Cortex of kidney (tissue), 1 donor: ENCODE data around the gene FCER1G.

Experiments
- DNase-seq: peaks from one replicate; lab custom pipeline; 2025; lab: John Stamatoyannopoulos, UW

Gene FCER1G

DNA sequence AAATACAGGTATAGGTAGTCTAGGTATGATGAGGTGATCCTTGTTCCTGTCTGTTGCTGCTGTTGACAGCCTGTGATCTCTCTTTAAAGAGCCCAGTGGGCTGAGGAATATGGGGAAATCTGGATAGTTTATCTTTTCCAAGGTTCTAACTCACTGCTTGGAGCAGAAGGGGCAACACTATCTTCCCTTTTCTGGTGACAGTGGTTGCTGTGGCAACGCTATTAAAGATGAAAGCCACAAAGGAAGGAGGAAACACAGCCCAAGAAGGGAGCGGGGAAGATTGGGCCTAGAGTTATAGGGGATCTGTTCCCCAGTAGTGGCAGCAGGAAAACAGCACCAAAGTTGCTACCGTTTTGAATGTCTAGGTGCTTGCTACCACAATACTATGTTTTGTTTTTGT is 52.2 kb downstream of the FCER1G start:
- DNase-seq: no peak
